H1 (cell line): ENCODE data around the gene LIG3. TPM values are rescaled to one million over a fixed set of nuclear protein-coding genes. Genes with fewer than 3 reads are reported as not detected.

Experiments used
- CTCF ChIA-PET: fragments of 300-600 bp; sonication (Branson Sonifier 250); formaldehyde crosslinking; loops from one replicate; lab custom pipeline; 2021; ENCODE audit not compliant: partially characterized antibody; lab: Charles Lee
- POLR2A ChIA-PET: fragments of 300-600 bp; sonication (Branson Sonifier 250); formaldehyde crosslinking; loops from one replicate; lab custom pipeline; 2021; ENCODE audit warnings: inconsistent platforms; ENCODE audit not compliant: partially characterized antibody; lab: Charles Lee
- DNase-seq, 2 experiments: peaks; one replicate each; pipeline versions ENCODE4 v3.0.0 to v3.0.0-alpha.2; 2010 to 2022; ENCODE audit warnings: low spot score in 2 of 2, low read depth in 1 of 2, mixed read lengths in 1 of 2
- FAIRE-seq: peaks from 2 replicates; lab custom pipeline; 2011; peaks lifted over from hg19 to GRCh38; lab: Jason Lieb, UNC
- H2AFZ ChIP-seq: 2 replicates; pipeline ENCODE4 v1.8.1; 2012; ENCODE audit warnings: low read length, inconsistent platforms
- H2AK5ac ChIP-seq: 2 replicates; pipeline ENCODE4 v1.6.1; 2013; ENCODE audit warnings: low read depth, low read length
- H2BK120ac ChIP-seq: replicated peaks from 2 replicates; pipeline ENCODE3; 2013; ENCODE audit warnings: low read depth, low read length, inconsistent platforms
- H2BK12ac ChIP-seq: 2 replicates; pipeline ENCODE4 v1.6.1; 2013; ENCODE audit warnings: low read depth, low read length
- H2BK15ac ChIP-seq: 2 replicates; pipeline ENCODE4 v1.6.1; 2013; ENCODE audit warnings: low read length
- H2BK20ac ChIP-seq: 2 replicates; pipeline ENCODE4 v1.6.1; 2013; ENCODE audit warnings: low read length
- H2BK5ac ChIP-seq: 2 replicates; pipeline ENCODE4 v1.6.1; 2013; ENCODE audit warnings: low read depth, low read length
- H3K14ac ChIP-seq: 2 replicates; pipeline ENCODE4 v1.6.1; 2013; ENCODE audit warnings: inconsistent platforms; ENCODE audit not compliant: insufficient read length
- H3K18ac ChIP-seq: 2 replicates; pipeline ENCODE4 v1.6.1; 2013; ENCODE audit warnings: low read length; ENCODE audit errors: extremely low read depth
- H3K23ac ChIP-seq: 2 replicates; pipeline ENCODE4 v1.6.1; 2013; ENCODE audit warnings: inconsistent platforms; ENCODE audit not compliant: insufficient read length
- H3K23me2 ChIP-seq: 2 replicates; pipeline ENCODE4 v1.6.1; 2013; ENCODE audit warnings: low read depth, low read length
- H3K27ac ChIP-seq: 2 replicates; pipeline ENCODE4 v1.6.1; 2011; ENCODE audit warnings: low read depth, low read length, inconsistent platforms
- H3K27me3 ChIP-seq, 4 experiments: replicated peaks in 1 of 4; 1 replicate in 1 of 4; 2 replicates in 3 of 4; pipeline versions ENCODE4 v1.6.1 to v1.8.1; 2011 to 2013; ENCODE audit warnings: low read length in 3 of 4, mild to moderate bottlenecking in 3 of 4, inconsistent platforms in 2 of 4, mixed read lengths in 2 of 4, moderate library complexity in 1 of 4; ENCODE audit not compliant: control insufficient read depth in 3 of 4, insufficient read depth in 3 of 4; ENCODE audit errors: extremely low read depth in 1 of 4
- H3K36me3 ChIP-seq, 4 experiments: 2 replicates each; pipeline versions ENCODE4 v1.6.1 to v1.8.1; 2011 to 2013; ENCODE audit warnings: mild to moderate bottlenecking in 4 of 4, low read length in 3 of 4, moderate library complexity in 2 of 4, control low read depth in 1 of 4, inconsistent platforms in 1 of 4; ENCODE audit not compliant: insufficient read depth in 4 of 4, control insufficient read depth in 2 of 4
- H3K4ac ChIP-seq: replicated peaks from 2 replicates; pipeline ENCODE3; 2013; ENCODE audit warnings: low read length, low read depth, mixed read lengths, inconsistent platforms; ENCODE audit not compliant: insufficient read length
- H3K4me1 ChIP-seq, 4 experiments: replicated peaks in 1 of 4; 1 replicate in 1 of 4; 2 replicates in 3 of 4; pipeline versions ENCODE4 v1.6.1 to v1.8.1; 2011 to 2013; ENCODE audit warnings: low read length in 3 of 4, inconsistent platforms in 2 of 4, mixed read lengths in 1 of 4; ENCODE audit not compliant: insufficient read depth in 4 of 4, control insufficient read depth in 3 of 4
- H3K4me2 ChIP-seq, 2 experiments: 2 replicates each; pipeline versions ENCODE4 v1.6.1 to v1.8.1; 2011 to 2013; ENCODE audit warnings: low read depth in 2 of 2, low read length in 2 of 2, control low read depth in 1 of 2, inconsistent platforms in 1 of 2, mild to moderate bottlenecking in 1 of 2; ENCODE audit not compliant: insufficient read depth in 1 of 2
- H3K4me3 ChIP-seq, 4 experiments: fragments of 200-600, 300-600 bp in 1 of 4; sonication (generic), shearing (Covaris generic), sonication (Bioruptor Twin) in 1 of 4; 2 replicates each; pipeline versions ENCODE4 v1.5.1 to v1.8.1; 2011 to 2016; ENCODE audit warnings: low read length in 4 of 4, low read depth in 3 of 4, control low read depth in 2 of 4, inconsistent platforms in 2 of 4, mild to moderate bottlenecking in 2 of 4, mixed read lengths in 1 of 4, moderate library complexity in 1 of 4; ENCODE audit not compliant: insufficient read depth in 2 of 4; ENCODE audit errors: extremely low read depth in 1 of 4
- H3K56ac ChIP-seq: replicated peaks from 2 replicates; pipeline ENCODE3; 2013; ENCODE audit warnings: low read depth, mild to moderate bottlenecking, mixed read lengths, low read length, inconsistent platforms; ENCODE audit not compliant: insufficient read length
- H3K79me1 ChIP-seq: 2 replicates; pipeline ENCODE4 v1.6.1; 2013; ENCODE audit warnings: low read depth, low read length, control low read depth
- H3K79me2 ChIP-seq, 2 experiments: 2 replicates each; pipeline versions ENCODE4 v1.6.1 to v1.8.1; 2012 to 2013; ENCODE audit warnings: low read length in 2 of 2, mild to moderate bottlenecking in 2 of 2, inconsistent platforms in 1 of 2; ENCODE audit not compliant: insufficient read depth in 2 of 2, control insufficient read depth in 1 of 2
- H3K9ac ChIP-seq, 4 experiments: replicated peaks in 1 of 4; 1 replicate in 1 of 4; 2 replicates in 3 of 4; pipeline versions ENCODE4 v1.6.1 to v1.8.1; 2011 to 2013; ENCODE audit warnings: low read depth in 3 of 4, low read length in 3 of 4, control low read depth in 2 of 4, mild to moderate bottlenecking in 2 of 4, moderate library complexity in 2 of 4, inconsistent platforms in 1 of 4; ENCODE audit errors: extremely low read depth in 1 of 4
- H3K9me3 ChIP-seq, 2 experiments: 2 replicates each; pipeline versions ENCODE4 v1.6.1 to v1.8.1; 2012 to 2013; ENCODE audit warnings: mild to moderate bottlenecking in 2 of 2, moderate library complexity in 2 of 2, control low read depth in 1 of 2, inconsistent platforms in 1 of 2, low read depth in 1 of 2, low read length in 1 of 2, mixed read lengths in 1 of 2; ENCODE audit not compliant: insufficient read depth in 2 of 2
- H4K20me1 ChIP-seq, 2 experiments: replicated peaks in 1 of 2; 2 replicates each; pipeline versions ENCODE3 to v1.8.1; 2011 to 2013; ENCODE audit warnings: inconsistent platforms in 2 of 2, low read length in 2 of 2, mild to moderate bottlenecking in 1 of 2; ENCODE audit not compliant: insufficient read depth in 2 of 2, control insufficient read depth in 1 of 2
- H4K5ac ChIP-seq: 2 replicates; pipeline ENCODE4 v1.6.1; 2013; ENCODE audit warnings: low read length, low read depth, mixed read lengths, inconsistent platforms; ENCODE audit not compliant: insufficient read length
- H4K8ac ChIP-seq: 2 replicates; pipeline ENCODE4 v1.8.0; 2013; ENCODE audit warnings: mild to moderate bottlenecking, moderate library complexity, low read length, inconsistent platforms; ENCODE audit not compliant: insufficient read depth; ENCODE audit errors: extremely low read depth
- H4K91ac ChIP-seq: replicated peaks from 2 replicates; pipeline ENCODE3; 2013; ENCODE audit warnings: low read length, mixed read lengths, inconsistent platforms; ENCODE audit not compliant: insufficient read length
- ATF2 ChIP-seq: IDR thresholded peaks from 2 replicates; pipeline ENCODE4 v1.6.1; 2012; ENCODE audit warnings: low read length, inconsistent platforms
- BRCA1 ChIP-seq: IDR thresholded peaks from 2 replicates; pipeline ENCODE4 v1.6.1; 2012; ENCODE audit warnings: low read depth, low read length, improper control_type of control experiment
- CBX8 ChIP-seq: fragments of 300-800, 300-1000 bp; sonication (generic); IDR thresholded peaks from 2 replicates; pipeline ENCODE4 v1.7.1; 2016; ENCODE audit warnings: low read depth, low read length, borderline replicate concordance
- GABPA ChIP-seq: IDR thresholded peaks from 2 replicates; pipeline ENCODE4 v1.6.1; 2011; ENCODE audit warnings: mild to moderate bottlenecking, low read length, moderate library complexity, borderline replicate concordance; ENCODE audit not compliant: insufficient read depth
- GTF2F1 ChIP-seq: IDR thresholded peaks from 2 replicates; pipeline ENCODE4 v1.6.1; 2012; ENCODE audit warnings: low read depth, low read length, improper control_type of control experiment, borderline replicate concordance
- JUND ChIP-seq: IDR thresholded peaks from 2 replicates; pipeline ENCODE4 v1.6.1; 2011; ENCODE audit warnings: mild to moderate bottlenecking, improper control_type of control experiment, low read length
- KDM4A ChIP-seq: IDR thresholded peaks from one replicate; pipeline ENCODE4 v1.7.1; 2012; ENCODE audit warnings: low read depth, mild to moderate bottlenecking, moderate library complexity, low read length, inconsistent platforms; ENCODE audit not compliant: severe bottlenecking
- SIRT6 ChIP-seq: IDR thresholded peaks from one replicate; pipeline ENCODE4 v1.7.1; 2012; ENCODE audit warnings: low read length, inconsistent platforms
- SUZ12 ChIP-seq: fragments of 200-600 bp; sonication (generic); IDR thresholded peaks from 2 replicates; pipeline ENCODE4 v1.6.1; 2012; ENCODE audit warnings: mild to moderate bottlenecking, inconsistent platforms, low read length, moderate library complexity, mixed read lengths
- TBP ChIP-seq: IDR thresholded peaks from 2 replicates; pipeline ENCODE4 v1.6.1; 2011; ENCODE audit warnings: low read depth, low read length, improper control_type of control experiment
- WGBS, 2 experiments: shearing (Covaris generic) in 1 of 2; methylation state at CpG; one replicate each; pipeline versions ENCODE4 v1.1.6 to v1.1.7; 2013 to 2015; ENCODE audit warnings: low lambda C conversion rate in 2 of 2, mixed read lengths in 2 of 2, inconsistent platforms in 1 of 2, low coverage in 1 of 2, missing lambda C conversion rate in 1 of 2; ENCODE audit not compliant: insufficient replicate concordance in 2 of 2, insufficient coverage in 1 of 2, insufficient read length in 1 of 2; ENCODE audit errors: extremely low coverage in 1 of 2, missing lambda C conversion rate in 1 of 2; 5-methylcytosine and 5-hydroxymethylcytosine counted together
- polyA plus RNA-seq, 7 experiments: library from polyadenylated mRNA; depleted of rRNA in 3 of 7; stranded (reverse) in 5 of 7; unstranded in 2 of 7; fragments of >200 nt in 5 of 7; fragments of 200-250 nt in 2 of 7; gene quantifications; 1 replicate in 5 of 7; 2 replicates in 1 of 7; 4 replicates in 1 of 7; pipeline versions ENCODE4 v1.2.1 to v1.2.3, GENCODE V29; 2011 to 2013; ENCODE audit warnings: missing spikeins in 2 of 7, mixed read lengths in 2 of 7
- total RNA-seq: library from RNA; stranded (reverse); fragmentation: NEBNext Ultra II Directional; extraction: Animal tissue kit (Norgen Biotek cat#: 25700); gene quantifications from 2 replicates; pipeline ENCODE4 v1.2.1, GENCODE V29; 2021

Gene LIG3
- total and polyA plus RNA-seq, 2 of the 8 experiments (the other 6 are each of a cell fraction or from before 2014, with no cell fraction given), result 63.6 to 89.3 TPM

GRCh38 chr17:34993031-34993430, 12.7 kb downstream of the LIG3 start:
- H3K79me2 ChIP-seq, result 0 out of 4 replicates have a peak, but pooled peaks cover 0 to 3% of the 10 kb centered on the region in 2 experiments
- H2BK5ac ChIP-seq, result no peak overlapping the region
- H2BK15ac ChIP-seq, result no peak overlapping the region
- H3K18ac ChIP-seq, result no peak overlapping the region
- ChIA-PET CTCF (interaction anchor here (3.3 kb wide), 1 partner anchor 126 kb away, joined by 12 read pairs; the partner anchor contains the start of gene RAD51D), POLR2A (interaction anchor here (0.6 to 6.3 kb wide), 4 partner anchors 8 to 62 kb away, joined by 3 to 44 read pairs (median 15); partner anchors contain the start of gene LIG3)
- H2BK20ac ChIP-seq, result no peak overlapping the region
- no peak overlapping the region for H4K5ac ChIP-seq
- H3K14ac ChIP-seq, result no peak overlapping the region
- H2BK120ac ChIP-seq, result no peak overlapping the region
- H3K23me2 ChIP-seq, result no peaks in the 10 kb centered on the region
- H4K20me1 ChIP-seq, result peaks cover 8 to 12% of the 10 kb centered on the region in 2 experiments
- no peaks in the 10 kb centered on the region for H3K27me3 ChIP-seq
- H3K23ac ChIP-seq, result no peak overlapping the region
- H3K4me2 ChIP-seq, result no peak overlapping the region
- DNase-seq, result no peak
- 85% methylated on average over 2 of the region's 2 CpGs; no CpG with 5 or more reads in 1 of the 2 experiments for WGBS, 2 experiments
- H4K8ac ChIP-seq, result no peak overlapping the region
- H2AK5ac ChIP-seq, result no peak overlapping the region
- no peak overlapping the region for H3K9ac ChIP-seq
- H4K91ac ChIP-seq, result no peak overlapping the region
- H3K9me3 ChIP-seq, result no peaks in the 10 kb centered on the region
- no peak overlapping the region for H3K56ac ChIP-seq
- no peak for FAIRE-seq
- H2BK12ac ChIP-seq, result no peak overlapping the region
- H3K79me1 ChIP-seq, result peaks cover 2% of the 10 kb centered on the region; the same call in 1 of the 2 replicates
- H3K4me1 ChIP-seq, result no peaks in the 10 kb centered on the region
- no peak overlapping the region for H3K4ac ChIP-seq
- H3K27ac ChIP-seq, result no peak overlapping the region
- H2AFZ ChIP-seq, result no peak overlapping the region
- H3K4me3 ChIP-seq, result no peak overlapping the region
- peaks cover 58 to 97% (median 86%) of the 10 kb centered on the region in 4 experiments for H3K36me3 ChIP-seq
- TF ChIP-seq BRCA1 (no peak), JUND (no peak), CBX8 (no peak), GABPA (no peak), SIRT6 (no peak), KDM4A (no peak), TBP (no peak), ATF2 (no peak), SUZ12 (no peak), GTF2F1 (no peak)
